GM21737 (cell line): ENCODE measurements around the gene KIF25.

Experiments used
- ATAC-seq: cut with Tn5 transposase; IDR thresholded peaks from one replicate; pipeline ENCODE4 v1.9.1; 2021; ENCODE audit warnings: mild to moderate bottlenecking, moderate library complexity; ENCODE audit not compliant: unreplicated experiment

The KIF25 gene

GRCh38 chr6:168033791-168034190, 36.3 kb downstream of the KIF25 start:
- no peak for ATAC-seq

DNA sequence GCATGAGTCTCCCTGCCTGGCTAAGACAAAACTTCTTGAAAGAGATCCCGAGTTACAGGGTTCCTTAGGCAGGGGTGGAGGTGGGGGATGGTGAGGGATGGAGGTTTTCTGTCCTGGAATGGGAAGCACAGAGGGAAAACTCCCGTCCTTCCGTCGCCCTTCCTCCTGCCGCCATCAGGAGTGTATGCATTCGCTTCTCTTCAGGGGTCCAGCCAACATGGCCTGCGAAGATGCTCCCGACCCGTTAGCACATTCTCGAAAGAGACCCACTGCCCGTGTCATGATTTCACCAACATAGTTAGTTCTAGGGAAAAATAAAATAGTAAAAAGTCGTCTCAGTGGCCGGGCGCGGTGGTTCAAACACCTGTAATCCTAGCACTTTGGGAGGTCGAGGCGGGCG, 37.1 kb downstream of the KIF25 start:
- no peak for ATAC-seq

DNA sequence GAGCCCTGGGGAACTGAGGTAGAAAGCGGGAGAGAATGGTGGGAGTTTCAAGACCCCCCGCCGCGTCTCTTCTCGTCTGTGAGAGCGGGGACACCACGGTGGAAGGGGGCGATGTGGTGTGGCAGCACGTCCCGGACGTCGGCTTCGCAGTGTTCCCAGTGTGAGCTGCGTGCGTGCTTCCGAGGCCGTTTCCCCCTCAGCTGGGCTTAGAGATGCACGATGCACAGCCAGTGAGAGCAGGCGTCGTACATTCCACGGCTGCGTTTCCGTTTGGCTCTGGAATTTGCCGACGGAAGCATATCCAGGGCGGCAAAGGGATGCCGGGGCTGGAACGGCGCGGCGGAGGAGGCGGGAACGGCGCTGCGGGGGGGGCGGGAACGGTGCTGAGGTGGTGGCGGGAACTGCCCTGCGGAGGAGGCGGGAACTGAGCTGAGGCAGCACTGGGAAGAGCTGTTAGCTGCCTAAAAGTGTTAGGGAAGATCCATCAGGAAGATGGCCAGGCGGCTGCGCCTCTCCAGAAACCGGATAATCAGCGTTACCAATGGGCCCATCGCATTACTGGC, 37.7 kb downstream of the KIF25 start:
- ATAC-seq: no peak

- no peak for ATAC-seq
Measured at GRCh38 chr6:168035661-168036545, 38.4 kb downstream of the KIF25 start.

DNA sequence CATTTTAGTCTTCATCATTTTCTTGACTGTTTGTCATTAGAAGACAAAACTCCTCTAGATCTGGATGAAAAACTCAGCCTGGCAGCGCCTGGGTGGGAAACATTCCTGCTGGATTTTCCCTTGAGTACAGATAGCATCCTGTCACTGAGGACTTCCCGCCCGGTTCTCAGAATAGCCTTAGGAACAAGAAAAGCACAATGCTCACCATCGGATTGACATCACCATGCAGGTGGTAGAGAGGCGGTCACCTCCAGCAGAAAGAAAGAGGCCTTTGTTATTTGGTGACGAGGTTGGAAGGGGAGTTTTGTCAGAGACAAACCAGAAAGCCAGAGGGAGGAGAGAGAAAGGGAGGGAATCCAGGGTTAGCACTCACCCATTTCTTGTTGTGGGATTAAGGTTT, 39.8 kb downstream of the KIF25 start:
- ATAC-seq: no peak

- ATAC-seq: no peak
Measured at GRCh38 chr6:168037856-168038255, 40.4 kb downstream of the KIF25 start.

DNA sequence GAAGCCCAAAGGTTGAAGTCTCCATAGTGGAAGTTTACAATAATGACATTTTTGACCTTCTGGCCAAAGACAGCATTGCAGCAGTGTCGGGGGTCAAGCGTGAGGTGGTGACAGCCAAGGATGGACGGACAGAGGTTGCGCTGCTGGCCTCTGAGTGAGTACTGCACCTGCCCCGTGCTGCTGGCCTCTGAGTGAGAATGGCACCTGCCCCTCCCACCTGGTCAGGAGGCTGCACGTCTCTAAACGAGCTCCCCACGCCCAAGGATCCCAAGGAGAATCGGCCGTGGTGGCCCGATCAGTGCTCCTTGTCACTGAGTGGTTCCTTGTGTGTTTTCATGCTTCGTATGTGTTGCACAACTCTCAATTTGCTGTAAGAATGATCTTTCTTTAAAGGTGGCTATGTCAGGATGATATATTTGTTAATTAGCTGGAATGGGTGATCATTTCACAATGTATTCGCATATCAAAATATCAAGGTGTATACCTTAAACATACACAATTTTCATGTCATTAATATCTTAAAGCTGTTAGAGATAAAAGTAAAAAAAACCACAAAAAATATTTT, 41.2 kb downstream of the KIF25 start:
- ATAC-seq: no peak

DNA sequence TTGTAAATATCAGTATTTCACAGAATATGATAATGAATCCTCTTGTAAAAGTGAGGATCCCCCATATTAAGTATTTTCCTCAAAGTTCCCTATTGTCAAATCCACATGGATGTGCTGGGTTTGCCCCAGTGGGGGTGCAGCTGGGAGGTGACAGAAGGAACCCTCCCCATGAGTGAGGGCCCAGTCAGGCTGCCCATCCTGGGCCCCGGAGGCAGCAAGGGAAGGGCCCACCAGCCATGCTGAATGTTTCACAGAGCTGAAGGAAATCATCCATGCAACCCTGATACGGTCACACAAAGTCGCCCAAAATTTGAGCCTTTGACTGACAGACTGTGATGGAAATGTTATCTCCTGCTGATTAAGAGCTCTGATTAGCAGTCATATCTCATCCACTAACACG, 41.8 kb downstream of the KIF25 start:
- ATAC-seq: no peak

- ATAC-seq: no peak
Measured at GRCh38 chr6:168039849-168040248, 42.4 kb downstream of the KIF25 start.

DNA sequence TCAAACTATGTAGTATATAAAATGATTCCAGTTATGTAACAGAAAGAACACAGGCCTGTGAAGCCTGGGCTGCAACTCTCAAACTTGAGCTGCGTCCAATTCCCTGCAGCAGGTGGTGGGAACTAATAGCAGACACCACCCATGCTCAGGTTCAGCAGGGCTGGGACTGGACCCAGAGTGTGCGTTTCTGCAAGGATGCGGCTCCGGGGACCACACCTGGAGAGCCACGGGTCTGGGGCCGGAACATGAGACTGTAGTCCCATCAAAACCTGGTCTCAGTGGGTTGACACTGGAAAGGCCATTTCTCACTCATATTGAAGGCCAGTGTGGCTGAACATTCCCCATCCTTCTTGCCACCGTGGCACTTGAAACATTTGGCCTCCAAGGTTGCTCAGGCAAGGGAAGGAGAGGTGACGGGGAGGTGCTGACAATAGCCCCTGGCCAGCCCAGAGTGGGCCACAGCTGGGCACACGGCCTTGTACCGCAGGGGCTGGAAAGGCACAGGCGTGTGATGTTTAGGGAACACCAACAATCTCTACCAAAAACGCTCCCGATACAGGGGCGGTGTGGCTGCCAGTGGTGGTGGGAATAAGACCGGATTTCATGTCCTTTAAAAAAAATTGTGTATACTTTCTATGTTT, 43.5 kb downstream of the KIF25 start:
- ATAC-seq: no peak

DNA sequence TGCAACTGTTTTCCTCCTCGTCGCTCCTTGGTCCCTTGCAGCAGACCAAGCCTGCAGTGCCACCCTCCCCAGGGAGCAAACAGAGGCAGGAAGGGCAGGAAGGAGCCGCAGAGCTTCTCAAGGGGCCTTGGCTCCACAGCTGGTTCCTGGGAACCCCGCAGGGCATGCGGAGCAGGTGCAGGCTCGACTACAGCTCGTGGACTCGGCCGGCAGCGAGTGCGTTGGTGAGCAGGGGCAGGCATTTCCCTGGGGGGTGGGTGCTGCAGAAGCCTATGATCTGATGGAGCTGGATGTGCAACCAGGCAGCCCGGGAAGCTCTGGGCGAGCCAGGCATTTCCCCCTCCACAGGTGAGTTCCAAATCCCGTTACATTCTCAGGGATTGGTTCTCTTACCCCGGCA, 44.5 kb downstream of the KIF25 start:
- no peak for ATAC-seq

DNA sequence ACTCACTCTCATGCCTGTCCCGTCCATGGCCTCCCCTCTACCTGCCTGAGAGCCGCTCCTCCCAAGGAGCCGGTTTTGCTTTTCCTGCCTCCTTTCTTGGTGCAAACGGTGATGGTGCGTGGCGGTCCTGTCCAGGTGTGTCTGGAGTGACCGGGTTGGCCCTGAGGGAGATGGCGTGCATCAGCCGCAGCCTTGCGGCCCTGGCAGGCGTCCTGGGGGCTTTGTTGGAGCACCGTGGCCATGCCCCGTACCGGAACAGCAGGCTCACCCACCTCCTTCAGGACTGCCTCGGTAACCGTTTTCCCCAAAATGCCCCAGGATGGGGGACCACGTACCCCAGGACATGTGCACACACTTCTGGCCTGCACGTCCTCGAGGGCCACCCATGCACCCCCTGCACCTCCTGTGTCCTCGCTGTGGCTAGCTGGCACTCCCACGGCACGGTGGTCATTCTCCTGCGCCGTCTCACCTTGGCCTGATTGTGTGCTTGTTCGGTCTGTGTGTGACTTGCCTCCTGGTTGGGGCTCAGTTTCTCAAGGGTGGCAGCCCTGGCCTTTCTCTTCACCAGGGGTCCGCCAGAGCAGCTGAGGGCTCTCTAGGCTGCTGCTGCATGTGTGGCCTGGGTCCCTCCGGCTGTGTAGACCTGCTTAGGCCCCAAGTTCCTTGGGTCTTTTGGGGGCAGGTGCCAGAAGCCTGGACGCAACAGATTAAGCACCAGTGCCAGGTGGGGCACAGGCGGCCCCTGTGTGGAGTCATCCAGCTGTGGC, 45.1 kb downstream of the KIF25 start:
- no peak for ATAC-seq

- no peak for ATAC-seq
Measured at GRCh38 chr6:168043193-168043847, 45.8 kb downstream of the KIF25 start.

DNA sequence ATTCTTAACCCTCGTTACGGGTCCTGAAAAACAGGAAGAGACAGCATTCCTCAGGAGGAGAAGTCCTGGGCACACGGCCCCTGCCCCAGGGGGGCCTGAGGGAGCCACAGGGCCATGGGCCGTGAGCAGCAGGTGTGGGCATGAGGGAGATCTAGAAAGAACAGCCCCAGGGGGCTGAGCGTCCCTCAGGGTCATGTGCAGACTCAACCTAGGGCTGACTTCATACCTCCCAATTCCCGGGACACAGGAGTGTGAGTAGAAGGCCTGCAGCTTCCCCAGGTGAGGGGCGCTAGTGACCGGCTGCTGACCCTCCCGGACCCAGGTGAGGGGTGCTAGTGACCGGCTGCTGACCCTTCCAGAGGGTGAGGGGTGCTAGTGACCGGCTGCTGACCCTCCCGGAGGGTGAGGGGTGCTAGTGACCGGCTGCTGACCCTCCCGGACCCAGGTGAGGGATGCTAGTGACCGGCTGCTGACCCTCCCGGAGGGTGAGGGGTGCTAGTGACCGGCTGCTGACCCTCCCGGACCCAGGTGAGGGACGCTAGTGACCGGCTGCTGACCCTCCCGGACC, 46.5 kb downstream of the KIF25 start:
- ATAC-seq: no peak

- ATAC-seq: no peak
Measured at GRCh38 chr6:168044521-168045130, 47.2 kb downstream of the KIF25 start.

DNA sequence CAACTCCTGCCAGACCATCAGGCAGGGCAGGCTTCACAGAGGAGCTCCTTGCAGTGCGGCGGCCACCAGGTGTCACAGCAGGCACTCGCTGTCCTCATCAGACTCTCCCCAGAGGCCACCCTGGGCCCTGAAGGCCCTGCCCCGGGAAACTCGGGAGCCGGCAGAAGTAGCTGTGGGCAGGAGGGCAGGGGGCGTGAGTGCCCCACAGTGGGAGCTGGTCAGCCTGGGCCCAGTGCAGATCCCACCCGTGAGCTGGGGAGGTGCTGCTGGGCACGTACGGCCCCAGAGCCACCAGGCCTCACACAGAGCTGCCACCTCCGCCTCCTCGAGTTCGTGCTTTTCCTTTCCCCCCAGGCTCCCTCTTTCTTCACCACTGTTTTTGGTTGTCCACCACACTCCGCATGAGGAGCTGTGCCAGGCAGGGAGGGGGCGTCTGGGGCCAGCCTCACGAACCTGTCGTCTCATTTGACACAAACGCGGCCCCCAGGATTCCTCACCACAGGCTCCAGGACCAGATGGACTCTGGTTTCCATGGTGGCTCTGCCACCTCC, 47.7 kb downstream of the KIF25 start:
- no peak for ATAC-seq

- no peak for ATAC-seq
Measured at GRCh38 chr6:168045706-168046620, 48.5 kb downstream of the KIF25 start.

GRCh38 chr6:168046696-168047095, 49.2 kb downstream of the KIF25 start:
- no peak for ATAC-seq
